WTC11 (cell line): Measurements from ENCODE around the gene MYO5B.
"Not testable (repeated sequence)": the region's sequence is repeated elsewhere in the genome, so short reads cannot be mapped to it uniquely, and the experiment has no call there.

Source experiments
- ATF6 ChIP-seq: sonication (generic); formaldehyde crosslinking; IDR thresholded peaks from 2 replicates; pipeline ENCODE4 v1.8.1; 2023; ENCODE audit warnings: mild to moderate bottlenecking, missing genetic modification reagents
- CREB1 ChIP-seq: sonication (generic); formaldehyde crosslinking; IDR thresholded peaks from 2 replicates; pipeline ENCODE4 v1.8.0; 2023; ENCODE audit warnings: mild to moderate bottlenecking, missing genetic modification reagents
- CTCF ChIP-seq: fragments of 200-600 bp; IDR thresholded peaks from 2 replicates; pipeline ENCODE4 v1.8.0; 2022; ENCODE audit warnings: antibody characterized with exemption
- E2F5 ChIP-seq: sonication (generic); formaldehyde crosslinking; IDR thresholded peaks from 2 replicates; pipeline ENCODE4 v1.8.1; 2022; ENCODE audit warnings: mild to moderate bottlenecking, moderate library complexity, missing genetic modification reagents
- FOXP4 ChIP-seq: sonication (generic); formaldehyde crosslinking; IDR thresholded peaks from 2 replicates; pipeline ENCODE4 v1.8.0; 2022; ENCODE audit warnings: mild to moderate bottlenecking, missing genetic modification reagents
- KAT7 ChIP-seq: sonication (generic); formaldehyde crosslinking; IDR thresholded peaks from 2 replicates; pipeline ENCODE4 v1.8.1; 2023; ENCODE audit warnings: missing genetic modification reagents, mild to moderate bottlenecking, borderline replicate concordance
- NR2C2 ChIP-seq: sonication (generic); formaldehyde crosslinking; IDR thresholded peaks from 2 replicates; pipeline ENCODE4 v1.8.0; 2022; ENCODE audit warnings: mild to moderate bottlenecking, missing genetic modification reagents
- OVOL2 ChIP-seq: fragments of 250-450 bp; sonication (Bioruptor Pico); IDR thresholded peaks from 2 replicates; pipeline ENCODE4 v1.9.0; 2021; ENCODE audit warnings: mild to moderate bottlenecking, borderline replicate concordance
- TEAD4 ChIP-seq: sonication (generic); formaldehyde crosslinking; IDR thresholded peaks from 2 replicates; pipeline ENCODE4 v1.8.0; 2022; ENCODE audit warnings: mild to moderate bottlenecking, missing genetic modification reagents
- ZNF121 ChIP-seq: sonication (generic); formaldehyde crosslinking; IDR thresholded peaks from 2 replicates; pipeline ENCODE4 v1.8.0; 2023; ENCODE audit warnings: missing genetic modification reagents
- ZNF138 ChIP-seq: sonication (generic); formaldehyde crosslinking; conservative IDR thresholded peaks from 2 replicates; pipeline ENCODE4 v1.8.1; 2022; ENCODE audit warnings: mild to moderate bottlenecking, moderate library complexity, missing genetic modification reagents

GRCh38 chr18:50094786-50095185, 100.2 kb downstream of the MYO5B start:
- not testable (repeated sequence) for TF ChIP-seq ATF6 (CRISPR knock-in tag); CTCF; NR2C2 (CRISPR knock-in tag); OVOL2 (CRISPR knock-in tag); KAT7 (CRISPR knock-in tag); FOXP4 (CRISPR knock-in tag); E2F5 (CRISPR knock-in tag); TEAD4 (CRISPR knock-in tag); CREB1 (CRISPR knock-in tag); ZNF121 (CRISPR knock-in tag); ZNF138 (CRISPR knock-in tag)
